Thymus (tissue), 11 donors: Measurements from ENCODE around the gene COL4A1. TPM values are rescaled to one million over a fixed set of nuclear protein-coding genes. Genes with fewer than 3 reads are reported as not detected.

Experiments used
- DNase-seq, 9 donors: peaks; one replicate each; pipeline ENCODE4 v3.0.0-alpha.2; 2013; ENCODE audit warnings: low spot score in 9 of 9, low read depth in 6 of 9, missing footprints in 1 of 9
- H3K27ac ChIP-seq, 2 donors: one replicate each; pipeline ENCODE4 v1.5.1; 2013; ENCODE audit warnings: control low read depth in 1 of 2, low read depth in 1 of 2, low read length in 1 of 2, mild to moderate bottlenecking in 1 of 2, moderate library complexity in 1 of 2
- H3K27me3 ChIP-seq, 2 donors: one replicate each; pipeline ENCODE4 v1.5.1; 2013; ENCODE audit warnings: low read length in 1 of 2; ENCODE audit not compliant: control insufficient read depth in 2 of 2, insufficient read depth in 1 of 2
- H3K36me3 ChIP-seq, 2 donors: one replicate each; pipeline ENCODE4 v1.5.1; 2013; ENCODE audit warnings: low read length in 1 of 2, mild to moderate bottlenecking in 1 of 2, moderate library complexity in 1 of 2; ENCODE audit not compliant: control insufficient read depth in 2 of 2, insufficient read depth in 2 of 2
- H3K4me1 ChIP-seq, 2 donors: one replicate each; pipeline ENCODE4 v1.5.1; 2013; ENCODE audit warnings: low read length in 2 of 2; ENCODE audit not compliant: control insufficient read depth in 2 of 2, insufficient read depth in 2 of 2
- H3K4me3 ChIP-seq, 2 donors: one replicate each; pipeline ENCODE4 v1.5.1; 2013; ENCODE audit warnings: low read length in 2 of 2, control low read depth in 1 of 2, mild to moderate bottlenecking in 1 of 2
- H3K9me3 ChIP-seq, 2 donors: one replicate each; pipeline ENCODE4 v1.5.1; 2013; ENCODE audit warnings: low read length in 1 of 2, mild to moderate bottlenecking in 1 of 2; ENCODE audit not compliant: control insufficient read depth in 2 of 2, insufficient read depth in 1 of 2
- WGBS: extraction: QIAGEN DNeasy Blood & Tissue Kit; methylation state at CpG from one replicate; pipeline ENCODE4 v1.1.7; 2013; 5-methylcytosine and 5-hydroxymethylcytosine counted together
- polyA plus RNA-seq: library from polyadenylated mRNA; stranded (reverse); fragments of 200-250 nt; gene quantifications from one replicate; pipeline ENCODE4 v1.2.3, GENCODE V29; 2013
- total RNA-seq: library from RNA; stranded (reverse); fragments of 120-200 nt; gene quantifications from one replicate; pipeline ENCODE4 v1.2.4, GENCODE V29; 2013
- donor health status: healthy.

Gene COL4A1
- total and polyA plus RNA-seq, 2 donors, result 63.0 to 95.2 TPM

DNA sequence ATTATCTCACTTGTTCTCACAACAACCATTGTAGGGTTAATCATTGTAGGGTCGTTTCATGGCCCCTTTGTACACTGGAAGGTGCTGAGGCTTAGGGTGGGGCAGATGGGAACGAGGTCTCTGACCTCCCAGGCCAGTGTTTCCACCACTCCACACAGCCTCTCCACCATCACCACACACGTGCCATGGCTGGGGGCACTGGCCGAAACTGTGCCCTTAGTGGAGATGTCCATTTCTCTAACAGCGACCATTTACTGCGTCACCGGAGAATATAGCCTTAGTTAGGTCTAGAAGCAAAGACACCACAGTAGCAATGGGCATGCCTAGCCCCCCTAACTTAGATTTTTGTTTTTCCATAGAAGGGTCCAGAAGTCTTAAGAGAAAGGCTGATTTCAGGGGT lies 36.5 kb downstream of the COL4A1 start:
- H3K36me3 ChIP-seq, result no peaks in the 10 kb centered on the region
- no peak for DNase-seq
- no peak overlapping the region for H3K4me3 ChIP-seq
- H3K27ac ChIP-seq, result no peak overlapping the region
- H3K9me3 ChIP-seq, result no peaks in the 10 kb centered on the region
- WGBS, result 81% methylated on average over 7 of the region's 7 CpGs
- no peaks in the 10 kb centered on the region for H3K4me1 ChIP-seq
- H3K27me3 ChIP-seq, result peaks cover 0 to 14% of the 10 kb centered on the region in 2 donors

DNA sequence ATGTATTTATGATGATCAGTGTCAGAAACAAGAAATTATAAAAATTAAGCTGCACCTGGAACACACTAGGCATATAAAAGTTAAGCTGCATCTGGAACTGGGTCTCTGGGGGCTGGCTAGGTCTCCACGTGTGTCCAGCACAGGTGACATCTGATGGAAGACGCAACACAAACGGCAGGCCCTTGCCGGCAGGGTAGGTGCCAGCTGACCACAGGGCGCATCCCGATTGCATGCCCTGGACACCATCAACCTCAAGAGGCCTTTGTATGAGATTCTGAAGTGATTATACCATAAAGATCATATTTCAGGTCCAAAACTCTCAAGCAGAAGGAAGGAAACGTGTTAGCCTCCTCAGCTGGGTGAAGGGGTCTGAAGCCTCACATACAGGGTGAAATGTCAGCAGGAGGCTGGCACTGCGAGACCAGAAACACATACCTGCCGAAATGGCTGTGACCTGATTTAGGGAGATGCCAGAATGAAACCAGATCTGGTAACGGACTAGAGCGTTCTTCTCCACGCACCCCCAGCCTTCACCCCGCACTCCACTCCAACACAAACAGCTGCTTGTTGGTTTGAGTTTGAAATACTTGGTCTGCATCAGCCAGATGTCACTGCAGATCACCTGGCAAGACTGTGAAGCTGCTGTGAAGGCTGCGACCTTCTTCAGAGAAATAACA lies 37.3 kb downstream of the COL4A1 start:
- H3K4me1 ChIP-seq, result no peaks in the 10 kb centered on the region

DNA sequence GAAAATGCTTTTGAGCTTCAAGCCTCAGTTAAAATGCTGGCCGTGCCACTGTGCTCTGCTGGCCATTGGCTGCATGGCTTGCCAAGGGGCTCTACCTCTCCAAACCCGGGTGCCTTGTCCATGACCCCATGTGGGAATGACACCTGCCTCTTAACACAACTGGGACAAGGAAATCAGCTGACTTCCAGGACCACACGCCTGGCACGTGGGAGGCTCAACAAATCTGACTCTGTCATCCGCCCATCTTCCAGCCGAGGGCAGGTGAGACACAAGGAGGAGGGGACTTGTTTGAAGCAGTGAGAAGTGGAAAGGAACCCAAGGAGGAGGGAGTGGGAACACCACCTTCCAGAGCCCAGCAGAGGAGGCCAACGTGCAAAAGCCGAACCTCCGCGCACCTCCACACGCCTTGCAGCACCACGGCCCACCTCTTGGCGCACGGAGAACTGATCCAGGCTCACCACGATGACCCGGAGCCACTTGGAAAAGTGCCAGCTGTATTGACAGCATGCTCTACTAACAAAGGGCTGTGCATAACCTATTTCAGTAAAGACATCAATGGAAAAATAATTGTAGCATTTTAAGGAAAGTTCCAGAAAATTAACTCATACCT lies 38.3 kb downstream of the COL4A1 start:
- no peaks in the 10 kb centered on the region for H3K36me3 ChIP-seq
- 96% methylated on average over 16 of the region's 16 CpGs for WGBS
- no peak overlapping the region for H3K4me3 ChIP-seq
- H3K4me1 ChIP-seq, result no peaks in the 10 kb centered on the region
- peaks cover 0 to 19% of the 10 kb centered on the region in 2 donors for H3K27me3 ChIP-seq
- DNase-seq, result no peak
- H3K27ac ChIP-seq, result no peak overlapping the region
- no peaks in the 10 kb centered on the region for H3K9me3 ChIP-seq

More for the DNA sequence above, 37.3 kb downstream of the COL4A1 start:
- no peaks in the 10 kb centered on the region for H3K9me3 ChIP-seq
- 87% methylated on average over 14 of the region's 14 CpGs for WGBS
- no peak overlapping the region for H3K4me3 ChIP-seq
- peaks cover 0 to 17% of the 10 kb centered on the region in 2 donors for H3K27me3 ChIP-seq
- DNase-seq, result no peak
- H3K36me3 ChIP-seq, result no peaks in the 10 kb centered on the region
- H3K27ac ChIP-seq, result no peak overlapping the region

DNA sequence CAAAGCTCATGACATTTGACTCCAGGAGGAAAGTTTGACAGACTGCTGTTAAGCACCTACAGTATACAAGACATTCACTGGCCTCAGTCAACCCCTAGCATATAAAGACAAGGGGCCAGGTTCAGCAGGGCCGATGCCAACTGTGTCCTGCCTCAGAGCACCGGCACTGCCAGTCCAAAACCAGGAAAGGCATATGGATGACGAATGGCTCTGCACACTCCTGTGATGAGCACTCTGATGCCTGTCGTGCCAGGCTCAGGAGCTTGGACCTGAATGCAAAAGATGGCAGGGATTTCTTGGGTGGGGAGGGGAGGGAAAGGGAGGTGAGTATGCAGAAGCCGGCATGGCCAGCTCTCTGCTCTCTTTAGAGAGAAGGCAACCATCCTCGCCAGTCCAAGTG lies 38.9 kb downstream of the COL4A1 start:
- no peak overlapping the region for H3K27ac ChIP-seq
- no peak overlapping the region for H3K4me3 ChIP-seq
- 89% methylated on average over 6 of the region's 6 CpGs for WGBS
- DNase-seq, result no peak
- H3K36me3 ChIP-seq, result no peaks in the 10 kb centered on the region
- H3K9me3 ChIP-seq, result no peaks in the 10 kb centered on the region
- no peaks in the 10 kb centered on the region for H3K4me1 ChIP-seq
- H3K27me3 ChIP-seq, result peaks cover 0 to 19% of the 10 kb centered on the region in 2 donors

DNA sequence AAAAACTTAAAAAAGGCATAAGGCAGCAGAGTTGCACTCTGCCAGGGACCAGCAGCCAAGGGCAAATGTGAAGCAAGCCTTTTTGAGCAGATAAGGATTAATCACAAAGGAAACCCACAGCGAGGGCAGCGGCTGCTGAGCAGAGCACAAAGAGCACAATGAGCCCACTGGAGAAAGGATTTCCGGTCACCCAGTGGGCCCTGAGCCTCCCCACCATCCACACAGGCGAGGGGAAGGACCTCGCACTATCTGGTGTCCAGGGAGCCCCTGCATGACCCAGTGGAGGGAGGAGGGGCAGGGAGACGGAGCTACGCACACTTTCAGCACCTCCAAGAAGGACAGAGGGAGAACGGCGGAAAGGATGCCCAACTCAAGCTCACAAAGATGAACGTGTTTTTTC lies 40.0 kb downstream of the COL4A1 start:
- 22% methylated on average over 10 of the region's 10 CpGs for WGBS
- Histone ChIP-seq H3K27me3 (peaks cover 0 to 21% of the 10 kb centered on the region in 2 donors), H3K9me3 (no peaks in the 10 kb centered on the region), H3K27ac (no peak overlapping the region), H3K36me3 (no peaks in the 10 kb centered on the region), H3K4me1 (peaks cover 0 to 3% of the 10 kb centered on the region in 2 donors), H3K4me3 (no peak overlapping the region)
- no peak for DNase-seq

DNA sequence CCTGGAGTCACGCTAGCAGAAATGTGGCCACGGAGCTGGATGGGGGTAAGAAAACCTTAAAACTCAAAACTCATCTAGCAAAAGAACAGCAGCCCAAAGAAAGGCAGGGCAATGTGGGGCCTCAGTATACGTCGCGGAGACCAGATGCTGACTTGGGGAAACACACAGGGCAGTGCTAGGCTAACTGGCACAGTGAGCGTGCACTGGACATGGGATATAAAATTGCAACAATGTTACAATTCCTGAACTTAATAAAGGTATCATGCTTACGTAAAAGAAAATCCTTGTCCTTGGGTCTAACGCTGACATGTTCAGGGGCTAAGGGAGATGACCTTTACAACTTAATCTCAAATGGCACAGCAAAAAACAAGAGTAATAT lies 40.5 kb downstream of the COL4A1 start:
- Histone ChIP-seq H3K4me3 (no peak overlapping the region), H3K36me3 (no peaks in the 10 kb centered on the region), H3K27ac (no peak overlapping the region), H3K27me3 (peaks cover 0 to 21% of the 10 kb centered on the region in 2 donors), H3K9me3 (no peaks in the 10 kb centered on the region), H3K4me1 (peaks cover 0 to 3% of the 10 kb centered on the region in 2 donors)
- WGBS, result 94% methylated on average over 8 of the region's 8 CpGs
- DNase-seq, result no peak

DNA sequence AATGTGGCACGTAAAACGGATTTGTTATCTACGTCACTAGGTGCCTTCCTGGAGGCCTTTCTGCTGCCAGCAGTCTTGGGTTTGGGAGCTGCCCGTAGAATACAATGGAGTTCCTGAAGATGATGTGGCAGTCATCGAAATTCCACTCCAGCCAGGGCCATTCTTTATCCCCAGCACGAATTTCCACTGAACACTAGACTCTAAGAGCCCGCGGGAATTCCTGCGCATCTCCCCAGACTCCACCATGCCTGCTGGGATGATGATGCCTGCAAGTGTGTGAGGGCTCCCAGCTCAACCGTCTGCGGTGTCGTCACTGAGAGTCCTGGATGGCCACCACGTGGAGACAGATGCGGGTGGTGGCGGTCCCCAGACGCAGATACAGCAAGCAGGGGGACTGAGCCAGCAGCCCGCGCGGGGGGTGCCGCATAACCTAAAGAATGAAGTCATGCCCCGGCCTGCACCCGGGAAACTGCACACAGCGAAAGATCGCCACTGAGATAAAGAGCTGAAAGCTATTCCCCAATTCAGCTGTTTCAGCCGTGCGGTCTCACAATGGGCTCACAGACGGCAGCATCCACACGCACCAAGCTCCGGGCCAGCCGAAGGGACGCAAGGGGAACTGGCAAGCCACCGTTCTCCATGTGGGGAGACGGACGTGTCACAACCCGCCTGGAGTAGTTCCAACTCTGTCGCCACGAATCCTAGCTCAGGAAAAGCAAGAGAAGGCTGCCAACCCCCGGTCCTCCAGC lies 41.1 kb downstream of the COL4A1 start:
- no peak for DNase-seq
- H3K4me1 ChIP-seq, result peaks cover 0 to 3% of the 10 kb centered on the region in 2 donors
- no peaks in the 10 kb centered on the region for H3K9me3 ChIP-seq
- no peaks in the 10 kb centered on the region for H3K36me3 ChIP-seq
- H3K27me3 ChIP-seq, result peaks cover 0 to 23% of the 10 kb centered on the region in 2 donors
- 76% methylated on average over 38 of the region's 38 CpGs for WGBS
- H3K4me3 ChIP-seq, result no peak overlapping the region
- no peak overlapping the region for H3K27ac ChIP-seq

DNA sequence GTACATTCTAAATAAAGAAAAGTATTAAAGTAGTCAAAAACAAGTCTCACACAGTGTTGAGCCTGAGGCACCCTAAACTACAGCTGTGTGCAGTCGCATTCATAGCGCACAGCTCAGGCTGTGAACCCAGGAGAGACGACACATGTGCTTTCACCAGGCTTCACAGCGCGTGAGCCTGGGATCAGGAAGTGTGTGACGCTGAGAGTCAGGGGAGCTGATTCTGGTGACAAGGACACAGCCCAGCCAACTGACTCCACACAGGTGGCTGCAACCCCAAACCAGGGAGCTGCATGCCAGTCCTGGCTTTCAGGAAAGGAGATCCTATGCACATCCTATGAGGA lies 41.6 kb downstream of the COL4A1 start:
- no peak overlapping the region for H3K4me3 ChIP-seq
- DNase-seq, result no peak
- 51% methylated on average over 6 of the region's 6 CpGs for WGBS
- H3K27me3 ChIP-seq, result peaks cover 0 to 23% of the 10 kb centered on the region in 2 donors
- H3K9me3 ChIP-seq, result no peaks in the 10 kb centered on the region
- no peak overlapping the region for H3K27ac ChIP-seq
- no peaks in the 10 kb centered on the region for H3K36me3 ChIP-seq
- peaks cover 0 to 3% of the 10 kb centered on the region in 2 donors for H3K4me1 ChIP-seq

DNA sequence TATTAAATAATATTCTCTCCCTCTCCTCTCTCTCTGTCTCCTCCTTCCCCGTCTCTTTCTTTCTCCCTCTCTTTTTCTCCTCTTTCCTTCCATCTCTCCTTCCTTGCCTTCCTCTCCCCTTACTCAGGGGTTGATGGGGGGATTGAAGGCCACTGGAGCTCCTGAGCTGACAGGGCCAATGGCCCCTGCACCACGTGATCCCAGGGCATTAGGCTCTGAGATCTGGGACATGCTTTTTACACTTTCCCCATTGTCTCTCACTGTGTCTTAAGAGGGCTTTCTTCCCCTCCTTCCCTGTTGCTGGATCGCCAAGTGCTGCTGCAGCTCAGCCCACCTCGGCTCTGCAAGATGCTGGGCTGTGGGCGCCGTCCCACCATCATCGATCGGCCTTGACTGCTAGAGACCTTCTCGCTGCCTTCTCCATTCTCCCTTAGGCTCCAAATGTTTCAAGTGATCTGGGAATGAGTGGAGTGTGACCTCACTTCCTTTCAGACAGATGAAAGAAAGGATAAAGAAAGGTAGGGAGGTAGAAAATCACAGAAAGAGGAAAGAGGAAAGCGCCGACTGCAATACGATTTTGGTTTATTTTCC lies 42.2 kb downstream of the COL4A1 start:
- no peaks in the 10 kb centered on the region for H3K36me3 ChIP-seq
- no peaks in the 10 kb centered on the region for H3K9me3 ChIP-seq
- no peak for DNase-seq
- peaks cover 0 to 3% of the 10 kb centered on the region in 2 donors for H3K4me1 ChIP-seq
- H3K27me3 ChIP-seq, result peaks cover 0 to 23% of the 10 kb centered on the region in 2 donors
- no peak overlapping the region for H3K27ac ChIP-seq
- WGBS, result 87% methylated on average over 12 of the region's 12 CpGs
- H3K4me3 ChIP-seq, result no peak overlapping the region
